Measurements from ENCODE around the gene MAPK14.

MAPK14 gene

GRCh38 chr6:36053878-36054277 is 26.3 kb downstream of the MAPK14 start:
- H3K27me3 ChIP-seq (ENCODE audit: insufficient read depth, poor library complexity, severe bottlenecking): no peaks in the 10 kb centered on the region
- DNase-seq (ENCODE audit: low read depth in 1 of 2, low spot score in 1 of 2): no peak
- TF ChIP-seq GABPA (IDR thresholded peaks at IDR 0.05; ENCODE audit: low read depth): no peak
- TF ChIP-seq POLR2AphosphoS5 (IDR thresholded peaks at IDR 0.05; ENCODE audit: low read depth): no peak
- no peak for TF ChIP-seq CTCF (IDR thresholded peaks at IDR 0.05; ENCODE audit: insufficient read depth, low read length)
- H3K27ac ChIP-seq (replicated peaks): no peak overlapping the region
- no peak overlapping the region for H3K4me3 ChIP-seq (replicated peaks; ENCODE audit: insufficient read depth, low read length)

- TF ChIP-seq GABPA (IDR thresholded peaks at IDR 0.05; ENCODE audit: low read depth) (no peak), SPI1 (IDR thresholded peaks at IDR 0.05; ENCODE audit: borderline replicate concordance, low read depth) (no peak), REST (IDR thresholded peaks at IDR 0.05; ENCODE audit: insufficient replicate concordance, low read depth) (no peak), CTCF (IDR thresholded peaks at IDR 0.05; ENCODE audit: insufficient read depth, low read length) (no peak), POLR2AphosphoS5 (IDR thresholded peaks at IDR 0.05; ENCODE audit: low read depth) (no peak)
- no peak overlapping the region for H3K27ac ChIP-seq (replicated peaks)
- no peak for DNase-seq (ENCODE audit: low read depth in 1 of 2, low spot score in 1 of 2)
- no peaks in the 10 kb centered on the region for H3K27me3 ChIP-seq (ENCODE audit: insufficient read depth, poor library complexity, severe bottlenecking)
- H3K4me3 ChIP-seq (replicated peaks; ENCODE audit: insufficient read depth, low read length): no peak overlapping the region
Measured at GRCh38 chr6:36054415-36054814, 26.8 kb downstream of the MAPK14 start.

- Histone ChIP-seq H3K27me3 (ENCODE audit: insufficient read depth, poor library complexity, severe bottlenecking) (no peaks in the 10 kb centered on the region), H3K27ac (replicated peaks) (no peak overlapping the region), H3K4me3 (replicated peaks; ENCODE audit: insufficient read depth, low read length) (no peak overlapping the region)
- no peak for DNase-seq (ENCODE audit: low read depth in 1 of 2, low spot score in 1 of 2)
- TF ChIP-seq SPI1 (IDR thresholded peaks at IDR 0.05; ENCODE audit: borderline replicate concordance, low read depth) (no peak), CTCF (IDR thresholded peaks at IDR 0.05; ENCODE audit: insufficient read depth, low read length) (no peak), POLR2AphosphoS5 (IDR thresholded peaks at IDR 0.05; ENCODE audit: low read depth) (no peak), GABPA (IDR thresholded peaks at IDR 0.05; ENCODE audit: low read depth) (no peak), REST (IDR thresholded peaks at IDR 0.05; ENCODE audit: insufficient replicate concordance, low read depth) (no peak)
Measured at GRCh38 chr6:36054956-36055355, 27.3 kb downstream of the MAPK14 start.

GRCh38 chr6:36056178-36056577 is 28.6 kb downstream of the MAPK14 start:
- no peaks in the 10 kb centered on the region for H3K27me3 ChIP-seq (ENCODE audit: insufficient read depth, poor library complexity, severe bottlenecking)
- no peak overlapping the region for H3K4me3 ChIP-seq (replicated peaks; ENCODE audit: insufficient read depth, low read length)
- no peak for TF ChIP-seq CTCF (IDR thresholded peaks at IDR 0.05; ENCODE audit: insufficient read depth, low read length)
- no peak for TF ChIP-seq REST (IDR thresholded peaks at IDR 0.05; ENCODE audit: insufficient replicate concordance, low read depth)
- no peak for TF ChIP-seq SPI1 (IDR thresholded peaks at IDR 0.05; ENCODE audit: borderline replicate concordance, low read depth)
- TF ChIP-seq GABPA (IDR thresholded peaks at IDR 0.05; ENCODE audit: low read depth): no peak
- no peak for TF ChIP-seq POLR2AphosphoS5 (IDR thresholded peaks at IDR 0.05; ENCODE audit: low read depth)
- no peak overlapping the region for H3K27ac ChIP-seq (replicated peaks)
- no peak for DNase-seq (ENCODE audit: low read depth in 1 of 2, low spot score in 1 of 2)
